NCI-H345 (cell line): Measurements from ENCODE around the gene IMPACT.
A peak's percentile ranks its signal among the peaks of the same experiment; 100 is the strongest.

Experiments used
- DNase-seq: peaks from one replicate; lab custom pipeline; 2025; lab: John Stamatoyannopoulos, UW

The IMPACT gene

GRCh38 chr18:24426398-24427294 is at the start of gene IMPACT:
Gene IMPACT, plus strand, starts transcription at chr18:24426670. Its CDS starts 87 bp downstream, at chr18:24426757.
- peak; percentile 89 for DNase-seq

- no peak for DNase-seq
Observed at GRCh38 chr18:24378598-24378997, 47.9 kb upstream of the IMPACT start.

GRCh38 chr18:24380163-24380747 is 46.2 kb upstream of the IMPACT start:
- DNase-seq = no peak

- DNase-seq = no peak
Observed at GRCh38 chr18:24381126-24381525, 45.3 kb upstream of the IMPACT start.

GRCh38 chr18:24386681-24387080 is 39.8 kb upstream of the IMPACT start:
- DNase-seq = no peak

- no peak for DNase-seq
Observed at GRCh38 chr18:24388957-24389356, 37.5 kb upstream of the IMPACT start.

- DNase-seq = no peak
Observed at GRCh38 chr18:24395049-24395795, 31.2 kb upstream of the IMPACT start.

GRCh38 chr18:24396082-24396633 is 30.3 kb upstream of the IMPACT start:
- no peak for DNase-seq

- DNase-seq = peak; percentile 78
Observed at GRCh38 chr18:24397131-24397693, 29.3 kb upstream of the IMPACT start.

- peak; percentile 96 for DNase-seq
Observed at GRCh38 chr18:24397694-24398368, 28.6 kb upstream of the IMPACT start, which contains the start of gene OSBPL1A. Gene OSBPL1A, minus strand, starts transcription at chr18:24397824. Its CDS starts 20,291 bp downstream, at chr18:24377533.

GRCh38 chr18:24398540-24398939 is 27.9 kb upstream of the IMPACT start:
- no peak for DNase-seq

GRCh38 chr18:24400587-24400986 is 25.9 kb upstream of the IMPACT start:
- DNase-seq = no peak

- DNase-seq = no peak
Observed at GRCh38 chr18:24402209-24402785, 24.2 kb upstream of the IMPACT start.

- no peak for DNase-seq
Observed at GRCh38 chr18:24403076-24403475, 23.4 kb upstream of the IMPACT start.

- DNase-seq = no peak
Observed at GRCh38 chr18:24404591-24404990, 21.9 kb upstream of the IMPACT start.

- DNase-seq = no peak
Observed at GRCh38 chr18:24408496-24408895, 18.0 kb upstream of the IMPACT start.

- no peak for DNase-seq
Observed at GRCh38 chr18:24413148-24413547, 13.3 kb upstream of the IMPACT start.

GRCh38 chr18:24414349-24415003 is 12.0 kb upstream of the IMPACT start:
- DNase-seq = no peak

- no peak for DNase-seq
Observed at GRCh38 chr18:24417480-24417879, 9.0 kb upstream of the IMPACT start.

GRCh38 chr18:24420551-24420950 is 5.9 kb upstream of the IMPACT start:
- no peak for DNase-seq
